Measurements from ENCODE around the gene SIK3. TPM values are rescaled to one million over a fixed set of nuclear protein-coding genes. Genes with fewer than 3 reads are reported as not detected.
"Not testable (repeated sequence)": the region's sequence is repeated elsewhere in the genome, so short reads cannot be mapped to it uniquely, and the experiment has no call there.

Gene SIK3
- 12.3 TPM for total RNA-seq (ENCODE audit: insufficient read depth, low replicate concordance)

DNA sequence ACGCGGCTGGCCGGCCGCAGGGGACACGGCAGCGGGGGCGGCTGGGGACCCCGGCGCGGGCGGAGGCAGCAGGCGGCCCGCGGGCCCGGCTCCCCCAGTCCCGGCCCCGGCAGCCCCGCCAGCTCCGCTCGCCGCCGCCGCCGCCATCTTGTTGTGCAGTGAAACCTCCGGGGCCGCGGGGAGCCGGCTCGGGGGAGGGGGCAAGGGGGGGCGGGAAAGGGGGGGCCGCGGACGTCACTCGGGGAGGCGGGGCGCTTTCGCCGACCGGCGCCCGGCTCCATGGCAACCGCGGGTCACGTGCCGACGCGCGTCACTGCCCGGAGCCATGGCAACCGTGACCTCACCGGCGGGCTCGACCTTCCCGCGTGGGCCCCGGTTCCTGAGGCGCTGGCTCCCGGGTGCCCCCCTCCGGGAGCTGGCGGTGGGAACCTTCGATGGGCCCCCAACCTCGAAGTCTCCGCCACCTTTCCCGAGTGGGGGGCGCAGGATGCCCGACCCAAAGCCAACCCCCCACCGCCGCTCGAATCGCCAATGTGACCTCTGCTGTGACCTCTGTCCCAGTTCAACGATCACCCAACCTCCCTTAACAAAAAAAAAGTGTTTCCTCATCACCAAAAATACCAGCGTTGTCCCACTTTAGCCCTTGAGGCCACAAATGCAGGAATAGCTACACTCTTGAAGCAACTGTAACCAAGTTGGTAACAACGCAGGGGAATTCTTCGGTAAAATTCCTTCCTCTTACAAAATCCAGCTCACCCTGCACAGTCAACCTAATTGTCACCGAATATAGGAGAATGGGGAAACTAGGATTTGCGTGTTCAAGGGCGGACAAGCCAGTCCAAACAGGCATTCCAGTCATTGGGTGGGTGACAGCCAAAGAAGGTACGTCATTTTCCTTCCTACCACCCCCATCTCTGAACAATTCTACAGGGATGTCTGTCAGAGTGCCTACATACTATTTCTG lies at the start of gene SIK3:
Gene SIK3 (minus strand): TSS at position 160 of the 964 bp plus-strand sequence. CDS start 13 bp downstream, at position 147.
- peak; percentile 93 for DNase-seq (ENCODE audit: low spot score)

DNA sequence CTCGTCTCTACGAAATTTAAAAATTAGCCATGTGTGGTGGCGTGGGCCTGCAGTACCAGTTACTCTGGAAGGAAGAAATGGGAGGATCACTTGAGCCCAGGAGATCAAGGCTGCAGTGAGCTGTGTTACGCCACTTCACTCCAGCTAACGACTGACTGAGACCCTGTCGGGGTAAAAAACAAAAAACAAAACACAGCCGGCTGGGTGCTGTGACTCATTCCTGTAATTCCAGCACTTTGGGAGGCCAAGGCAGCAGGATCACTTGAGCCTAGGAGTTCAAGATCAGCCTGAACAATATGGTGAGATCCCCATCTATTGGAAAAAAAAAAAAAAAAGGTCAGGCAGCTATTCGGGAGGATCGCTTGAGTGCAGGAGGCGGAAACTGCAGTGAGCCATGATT lies 48.3 kb upstream of the SIK3 start:
- no peak for DNase-seq (ENCODE audit: low spot score)

- peak; percentile 23 for DNase-seq (ENCODE audit: low spot score)
Observed at GRCh38 chr11:117145393-117145761, 47.1 kb upstream of the SIK3 start.

DNA sequence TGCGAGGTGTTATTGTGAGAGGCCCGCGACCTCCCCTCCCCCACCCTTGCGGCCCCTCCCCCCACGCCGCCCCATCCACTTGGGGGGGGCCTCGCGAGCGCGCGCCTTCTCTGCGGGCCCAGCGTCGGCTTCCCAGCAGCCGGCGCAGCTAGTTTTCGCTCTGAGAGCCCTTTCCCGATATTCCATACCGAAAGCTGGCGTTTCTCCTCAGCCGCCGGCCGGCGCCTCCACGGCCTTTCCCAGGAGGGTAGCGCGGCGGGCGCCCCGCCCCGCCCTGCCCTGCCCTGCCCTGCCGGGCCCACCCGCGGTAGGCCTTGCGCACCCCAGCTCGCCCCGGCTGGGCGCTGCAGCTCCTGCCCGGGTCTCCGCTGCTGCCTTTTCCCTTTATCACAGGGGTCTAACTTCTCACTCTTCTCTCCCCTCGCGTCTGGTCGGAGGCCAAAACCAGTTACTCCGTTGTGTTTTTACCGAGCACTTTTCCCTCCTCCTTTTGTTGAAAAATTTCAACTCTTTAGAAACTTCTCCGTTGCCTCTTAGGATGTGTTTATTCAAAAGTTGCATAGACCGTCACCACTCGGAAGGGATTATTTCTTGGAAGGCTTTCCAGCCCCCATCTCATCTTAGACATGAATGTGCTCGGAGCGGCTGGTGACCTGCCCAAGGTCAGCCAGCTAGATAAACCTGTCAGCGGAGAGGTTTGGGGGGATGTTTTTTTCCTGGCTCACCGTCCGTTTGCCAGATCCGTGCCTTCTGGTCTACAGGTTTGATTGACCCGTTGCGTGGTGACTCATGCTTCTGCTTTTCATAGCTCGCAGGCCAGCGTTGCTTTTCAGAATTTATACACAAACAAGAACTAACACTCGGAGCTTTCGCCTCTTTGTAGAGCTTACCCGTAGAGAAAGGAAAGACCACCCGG lies 46.5 kb upstream of the SIK3 start:
- DNase-seq (ENCODE audit: low spot score): peak; percentile 73

DNA sequence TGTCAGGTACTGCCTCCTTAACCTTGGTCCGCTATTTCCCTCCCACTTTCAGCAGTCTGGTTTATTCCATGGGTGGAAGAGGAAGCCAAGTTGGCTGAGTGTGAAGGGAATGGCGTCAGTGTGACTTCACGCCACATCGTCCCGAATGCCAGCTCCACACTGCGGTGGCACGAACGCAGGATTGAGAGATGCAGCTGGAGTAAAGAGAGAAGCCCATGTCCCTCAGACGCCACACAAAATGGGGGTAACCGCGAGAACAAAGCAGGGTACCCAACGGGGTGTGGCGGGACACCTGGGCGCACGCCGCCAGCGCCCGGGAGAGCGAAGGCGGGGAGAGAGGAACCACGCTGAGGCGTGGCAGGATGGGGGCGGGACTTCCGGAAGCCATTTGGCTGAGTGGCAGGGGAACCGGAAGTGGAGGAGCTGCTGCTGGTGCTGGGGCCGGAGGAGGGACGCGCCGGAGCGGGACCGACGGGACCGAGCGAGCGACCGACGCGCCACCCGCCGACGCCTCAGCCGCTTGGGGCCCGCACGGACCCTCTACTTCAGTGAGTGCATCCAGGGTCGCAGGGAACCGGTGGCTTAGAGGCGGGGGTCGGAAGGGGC lies 45.7 kb upstream of the SIK3 start, which contains the start of gene PAFAH1B2:
Gene PAFAH1B2 (plus strand): TSS at position 417 of the 606 bp plus-strand sequence. CDS start 8,161 bp downstream, outside the sequence.
- peak; percentile 97 for DNase-seq (ENCODE audit: low spot score)

DNA sequence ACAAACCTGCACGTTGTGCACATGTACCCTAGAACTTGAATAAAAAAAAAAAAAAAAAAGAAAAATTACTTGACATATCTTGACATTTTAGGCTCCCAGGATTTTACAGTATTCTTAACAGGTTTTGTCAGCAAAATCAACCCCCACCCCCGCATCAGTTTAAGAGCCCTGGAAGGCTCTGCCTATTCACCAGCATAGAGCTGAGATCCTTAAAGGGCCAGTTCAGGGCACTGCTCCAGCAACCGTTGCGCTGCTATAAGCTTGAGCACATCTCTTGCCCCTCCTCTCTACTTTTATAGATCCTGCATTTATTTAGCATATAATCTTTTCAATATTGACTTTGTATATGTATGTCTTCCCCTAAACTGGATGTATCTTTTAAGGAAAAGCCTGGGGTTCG lies 45.2 kb upstream of the SIK3 start:
- DNase-seq (ENCODE audit: low spot score): peak; percentile 72

GRCh38 chr11:117137223-117138086 lies 39.2 kb upstream of the SIK3 start:
- not testable (repeated sequence) for DNase-seq (ENCODE audit: low spot score)

DNA sequence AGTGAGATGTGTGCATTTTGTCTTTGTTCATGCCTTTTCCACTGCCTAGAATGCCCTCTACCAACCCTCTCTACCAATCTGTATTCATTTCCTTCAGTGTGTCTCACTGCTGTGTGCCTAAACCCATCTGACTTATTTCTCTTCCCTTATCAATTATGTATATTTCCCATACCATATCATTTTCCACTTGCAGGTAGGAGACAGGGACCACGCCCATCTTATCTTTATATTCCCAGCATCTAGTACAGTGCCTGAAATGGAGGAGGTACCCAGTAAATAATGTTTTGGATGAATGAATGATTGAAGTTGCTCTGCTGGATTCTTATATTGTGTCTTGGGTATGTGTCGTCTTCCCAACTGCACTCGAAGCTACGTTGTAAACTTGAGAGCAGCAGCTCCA lies 36.8 kb upstream of the SIK3 start:
- not testable (repeated sequence) for DNase-seq (ENCODE audit: low spot score)

DNA sequence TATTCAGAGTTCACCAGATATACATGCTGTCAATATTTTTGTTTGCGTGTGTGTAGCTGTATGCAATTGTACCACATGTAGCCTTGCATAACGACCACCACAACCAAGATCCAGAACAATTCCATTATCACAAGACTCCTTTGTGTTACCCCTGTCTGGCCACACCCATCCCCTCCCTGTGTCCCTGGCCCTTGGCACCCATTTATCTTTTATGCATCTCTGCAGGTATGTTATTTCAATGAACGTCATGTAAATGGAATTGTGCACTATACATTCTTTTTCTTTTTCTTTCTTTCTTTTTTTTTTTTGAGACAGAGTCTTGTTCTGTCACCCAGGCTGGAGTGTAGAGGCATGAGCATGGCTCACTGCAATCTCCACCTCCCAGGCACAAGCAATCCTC lies 36.2 kb upstream of the SIK3 start:
- DNase-seq (ENCODE audit: low spot score): no peak

GRCh38 chr11:117130879-117131278 lies 32.7 kb upstream of the SIK3 start:
- DNase-seq (ENCODE audit: low spot score): no peak

DNA sequence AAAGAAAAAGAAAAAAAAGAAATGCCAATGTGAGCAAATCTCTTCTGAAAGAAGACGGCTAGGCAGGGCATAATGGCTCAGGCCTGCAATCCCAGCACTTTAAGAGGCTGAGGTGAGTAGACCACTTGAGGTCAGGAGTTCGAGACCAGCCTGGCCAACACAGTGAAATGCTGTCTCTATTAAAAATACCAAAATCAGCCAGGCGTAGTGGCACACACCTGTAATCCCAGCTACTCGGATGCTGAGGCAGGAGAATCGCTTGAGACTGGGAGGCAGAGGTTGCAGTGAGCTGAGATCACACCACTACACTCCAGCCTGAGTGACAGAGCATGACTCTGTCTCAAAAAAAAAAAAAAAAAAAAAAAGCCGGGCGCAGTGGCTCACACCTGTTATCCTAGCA lies 32.2 kb upstream of the SIK3 start:
- DNase-seq (ENCODE audit: low spot score): not testable (repeated sequence)

- no peak for DNase-seq (ENCODE audit: low spot score)
Observed at GRCh38 chr11:117128289-117128688, 30.1 kb upstream of the SIK3 start.

DNA sequence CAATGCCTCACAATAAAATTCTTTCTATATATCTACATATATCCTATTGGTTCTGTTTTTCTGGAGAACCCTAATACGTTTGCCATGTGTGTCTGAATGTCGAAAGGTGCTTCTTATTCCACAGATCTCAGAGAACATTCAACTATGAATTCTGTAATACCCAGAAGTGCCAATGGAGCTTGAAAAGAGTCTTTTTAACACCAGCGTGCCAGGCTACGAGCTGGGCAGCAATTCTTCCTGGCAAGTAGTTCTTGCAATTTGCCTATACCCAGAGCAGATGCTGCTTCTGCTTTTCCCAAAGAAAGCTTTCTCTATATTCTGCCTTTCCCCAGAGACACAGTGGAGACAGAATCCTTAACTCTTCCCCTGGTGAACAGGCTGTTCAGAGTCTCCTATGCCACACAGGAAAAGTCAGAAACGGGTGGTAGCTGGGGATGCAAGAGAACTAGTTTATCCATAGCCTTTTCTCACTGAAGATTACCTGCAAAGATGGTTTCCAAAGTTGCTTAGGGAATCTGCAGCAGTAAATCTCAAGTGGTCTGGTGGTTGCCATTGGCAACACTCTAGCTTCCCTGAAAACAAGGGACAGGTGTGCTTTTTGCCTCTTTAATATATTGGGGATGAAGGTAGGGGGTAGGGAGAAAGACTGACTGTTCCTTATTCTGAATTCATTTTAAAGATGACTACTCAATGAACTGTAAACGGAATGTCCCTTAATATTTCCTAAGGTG lies 29.1 kb upstream of the SIK3 start:
- DNase-seq (ENCODE audit: low spot score): no peak

GRCh38 chr11:117126223-117126965 lies 28.2 kb upstream of the SIK3 start:
- DNase-seq (ENCODE audit: low spot score): no peak

GRCh38 chr11:117122556-117122955 lies 24.3 kb upstream of the SIK3 start:
- DNase-seq (ENCODE audit: low spot score): no peak

DNA sequence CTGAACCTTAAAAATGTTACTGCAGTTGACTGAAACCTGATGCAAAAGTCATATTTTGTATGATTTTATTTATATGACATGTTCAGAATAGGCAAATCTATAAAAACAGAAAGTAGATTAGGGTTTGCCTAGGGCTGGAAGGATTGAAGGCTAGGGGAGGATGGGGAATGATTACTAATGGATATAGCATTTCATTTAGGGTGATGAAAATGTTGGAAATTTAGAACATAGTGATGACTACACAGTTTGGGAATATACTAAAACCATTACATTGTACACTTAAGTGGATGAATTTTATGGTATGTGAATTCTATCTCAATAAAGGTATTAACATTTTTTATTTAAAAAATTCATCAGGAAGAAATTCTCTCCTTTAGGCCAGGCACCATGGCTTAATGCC lies 22.9 kb upstream of the SIK3 start:
- no peak for DNase-seq (ENCODE audit: low spot score)

- DNase-seq (ENCODE audit: low spot score): no peak
Observed at GRCh38 chr11:117117681-117118080, 19.5 kb upstream of the SIK3 start.

GRCh38 chr11:117112939-117113338 lies 14.7 kb upstream of the SIK3 start:
- not testable (repeated sequence) for DNase-seq (ENCODE audit: low spot score)

DNA sequence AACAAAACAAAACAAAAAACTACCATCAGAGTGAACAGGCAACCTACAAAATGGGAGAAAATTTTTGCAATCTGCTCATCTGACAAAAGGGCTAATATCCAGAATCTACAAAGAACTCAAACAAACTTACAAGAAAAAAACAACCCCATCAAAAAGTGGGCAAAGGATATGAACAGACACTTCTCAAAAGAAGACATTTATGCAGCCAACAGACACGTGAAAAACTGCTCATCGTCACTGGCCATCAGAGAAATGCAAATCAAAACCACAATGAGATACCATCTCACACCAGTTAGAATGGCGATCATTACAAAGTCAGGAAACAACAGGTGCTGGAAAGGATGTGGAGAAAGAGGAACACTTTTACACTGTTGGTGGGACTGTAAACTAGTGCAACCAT lies 14.3 kb upstream of the SIK3 start:
- DNase-seq (ENCODE audit: low spot score): not testable (repeated sequence)

All from umbilical cord (tissue), 2 donors.